GM20000 (cell line): Measurements from ENCODE around the gene MGST2.

Experiments
- DNase-seq: peaks from one replicate; pipeline ENCODE4 v3.0.0; 2012; ENCODE audit warnings: low spot score
- CTCF ChIP-seq: IDR thresholded peaks from 2 replicates; pipeline ENCODE4 v1.5.1; 2012; ENCODE audit warnings: mild to moderate bottlenecking, control low read depth; ENCODE audit errors: extremely low read depth, missing control alignments

The MGST2 gene

GRCh38 chr4:139711461-139711860 is 45.8 kb downstream of the MGST2 start:
- no peak for TF ChIP-seq CTCF
- no peak for DNase-seq

GRCh38 chr4:139712882-139713281 is 47.3 kb downstream of the MGST2 start:
- TF ChIP-seq CTCF = no peak
- no peak for DNase-seq

- no peak for TF ChIP-seq CTCF
- no peak for DNase-seq
Observed at GRCh38 chr4:139715746-139716391, 50.2 kb downstream of the MGST2 start.

GRCh38 chr4:139718358-139718757 is 52.7 kb downstream of the MGST2 start:
- no peak for TF ChIP-seq CTCF
- no peak for DNase-seq

- TF ChIP-seq CTCF = no peak
- DNase-seq = no peak
Observed at GRCh38 chr4:139718833-139719232, 53.2 kb downstream of the MGST2 start.

GRCh38 chr4:139719381-139720101 is 53.9 kb downstream of the MGST2 start:
- no peak for DNase-seq
- TF ChIP-seq CTCF = no peak

GRCh38 chr4:139720806-139721205 is 55.2 kb downstream of the MGST2 start:
- no peak for DNase-seq

More at GRCh38 chr4:139720806-139721205, 55.2 kb downstream of the MGST2 start:
- no peak for TF ChIP-seq CTCF
